GM11168 (cell line): ENCODE data around the gene MIDN.

ENCODE experiments used
- in situ Hi-C: fragments of 300-500 bp; cut with MboI; formaldehyde crosslinking; loops from one replicate; pipeline ENCODE4 v1.12.0; 2022; ENCODE audit warnings: low sequenced_read_pairs; ENCODE audit not compliant: unreplicated experiment

Gene MIDN

DNA sequence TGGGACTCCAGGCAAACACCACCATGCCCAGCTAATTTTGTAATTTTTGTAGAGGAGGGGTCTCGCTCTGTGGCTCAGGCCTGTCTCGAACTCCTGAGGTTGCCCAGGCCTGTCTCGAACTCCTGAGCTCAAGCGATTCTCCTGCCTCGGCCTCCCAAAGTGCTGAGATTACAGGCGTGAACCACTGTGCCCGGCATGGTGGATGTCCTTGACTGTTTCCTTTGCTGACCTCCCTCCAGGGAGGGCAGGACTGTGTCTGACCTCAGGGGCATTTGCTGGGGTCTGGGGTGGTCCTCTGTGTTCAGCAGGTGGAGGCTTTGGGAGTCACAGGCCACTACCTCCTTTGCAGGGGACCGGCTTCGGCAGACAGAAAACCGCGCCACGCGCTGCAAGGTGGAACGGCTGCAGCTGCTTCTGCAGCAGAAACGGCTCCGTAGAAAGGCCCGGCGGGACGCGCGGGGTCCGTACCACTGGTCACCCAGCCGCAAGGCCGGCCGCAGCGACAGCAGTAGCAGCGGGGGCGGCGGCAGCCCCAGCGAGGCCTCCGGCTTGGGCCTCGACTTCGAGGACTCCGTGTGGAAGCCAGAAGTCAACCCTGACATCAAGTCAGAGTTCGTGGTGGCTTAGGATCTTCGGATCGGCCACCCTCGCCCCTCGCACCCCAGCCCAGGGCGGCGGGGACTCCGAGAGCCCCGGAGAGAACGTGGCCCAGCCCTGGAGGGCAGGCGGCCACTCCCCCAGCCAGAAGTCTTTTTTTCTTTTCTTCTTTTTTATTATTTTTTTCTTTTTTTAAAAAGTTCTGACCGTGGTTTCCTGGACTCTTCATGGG is 8.5 kb downstream of the MIDN start:
- in situ Hi-C loops: no loop called here

DNA sequence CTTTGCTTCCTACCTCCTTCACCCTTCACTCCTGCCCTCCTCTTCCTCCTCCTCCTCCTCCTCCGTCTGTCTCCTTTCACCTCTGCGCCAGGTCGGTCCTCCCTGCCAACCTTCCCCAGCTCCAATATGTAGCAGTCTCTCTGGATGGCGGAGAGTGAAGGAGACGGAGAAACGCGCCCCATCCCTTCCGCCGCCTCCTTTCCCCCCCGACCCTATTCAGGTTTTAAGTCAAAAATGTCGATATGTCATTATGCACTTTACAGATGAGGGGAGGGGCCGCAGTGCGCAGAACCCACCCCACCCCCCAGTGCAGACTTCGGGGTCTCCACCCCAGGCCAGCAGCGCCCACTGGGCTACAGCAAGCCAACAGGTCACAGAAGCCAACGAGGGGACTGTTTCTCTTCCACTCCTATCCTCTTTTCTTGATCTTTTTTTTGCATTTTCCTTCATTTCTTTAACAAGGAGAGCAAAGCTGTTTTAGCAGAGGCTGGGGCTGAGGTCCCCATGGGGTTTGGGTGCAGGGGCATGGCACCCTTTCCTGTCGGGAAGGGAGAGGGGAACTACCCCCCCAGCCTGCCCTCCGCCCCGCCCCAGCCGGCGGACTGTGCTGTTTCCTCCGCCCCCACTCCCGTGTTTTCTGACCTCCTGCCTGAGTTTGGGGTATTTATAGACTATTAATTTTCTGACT is 9.2 kb downstream of the MIDN start:
- in situ Hi-C loops: no loop called here

DNA sequence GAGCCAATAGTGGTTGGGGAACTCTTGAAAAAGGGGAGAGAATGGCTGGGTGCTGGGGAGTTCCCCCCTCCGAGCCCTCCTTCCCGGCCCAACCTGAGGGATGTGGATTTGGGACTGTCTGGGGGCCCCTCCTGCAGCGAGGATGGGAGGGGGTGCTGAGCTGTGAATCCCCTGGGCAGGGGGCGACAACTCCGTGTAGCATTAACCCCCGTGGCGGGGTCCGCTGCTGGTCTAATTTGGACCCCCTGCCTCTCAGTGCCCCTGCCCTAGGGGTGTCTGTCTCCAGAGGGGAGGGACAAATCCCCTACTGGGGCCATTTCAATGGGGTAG is 9.7 kb downstream of the MIDN start:
- in situ Hi-C loops: no loop called here

DNA sequence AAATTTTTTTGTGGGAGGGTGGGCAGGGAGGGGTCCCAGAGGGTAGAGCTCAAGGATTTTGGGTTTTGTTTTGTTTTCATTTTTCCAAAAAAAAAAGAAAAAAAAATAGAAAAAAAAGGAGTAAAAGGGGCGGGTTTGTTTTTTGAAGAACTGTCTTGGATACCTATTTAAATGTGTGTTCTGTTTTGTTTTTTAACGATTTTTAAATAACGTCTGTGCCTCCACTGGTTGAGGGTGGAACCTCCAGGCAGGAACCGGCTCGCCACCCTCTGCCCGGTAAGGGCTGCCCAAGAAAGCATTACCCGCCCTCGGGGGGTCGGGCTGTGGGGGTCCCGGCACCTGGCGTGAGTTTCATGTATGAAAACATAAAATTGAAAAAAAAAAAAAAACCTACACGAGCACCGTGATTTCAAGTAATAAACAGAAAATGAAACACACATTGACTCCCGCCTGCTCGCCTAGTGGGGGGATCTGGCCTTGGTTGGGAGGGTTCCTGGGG is 10.4 kb downstream of the MIDN start:
- in situ Hi-C loops: no loop called here

DNA sequence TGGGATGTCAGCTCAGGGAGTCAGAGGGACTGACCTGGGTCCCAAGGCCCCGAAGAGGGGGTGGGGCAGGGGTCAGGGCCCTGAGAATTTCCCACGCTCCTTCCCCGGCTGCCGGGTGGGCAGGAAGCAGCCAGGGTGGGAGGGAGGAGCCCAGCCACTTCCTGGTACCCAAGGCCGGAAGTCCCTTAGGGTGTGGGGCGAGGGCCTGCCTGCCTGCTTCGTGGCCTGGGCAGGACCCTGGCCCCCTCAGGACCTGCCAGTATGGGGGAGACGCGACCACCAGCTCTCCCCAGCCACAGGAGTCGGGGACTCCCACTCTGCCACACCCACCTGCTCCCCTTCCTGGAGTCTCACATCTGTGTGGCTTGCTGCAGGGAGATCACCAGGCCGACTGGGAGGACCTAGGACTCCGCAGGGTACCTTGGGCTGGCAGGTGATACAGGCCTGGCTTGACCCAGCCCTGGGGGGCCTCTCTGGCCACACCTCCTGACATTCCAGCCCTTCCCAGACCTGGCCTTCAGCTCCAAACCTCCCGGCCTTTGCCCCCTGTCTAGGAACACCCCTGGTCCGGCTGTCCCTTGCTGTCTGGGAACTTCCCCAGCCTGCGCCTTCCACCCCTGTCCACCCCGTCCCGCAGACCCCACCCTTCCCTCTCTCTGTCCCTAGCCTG is 11.0 kb downstream of the MIDN start:
- in situ Hi-C loops: no loop called here

DNA sequence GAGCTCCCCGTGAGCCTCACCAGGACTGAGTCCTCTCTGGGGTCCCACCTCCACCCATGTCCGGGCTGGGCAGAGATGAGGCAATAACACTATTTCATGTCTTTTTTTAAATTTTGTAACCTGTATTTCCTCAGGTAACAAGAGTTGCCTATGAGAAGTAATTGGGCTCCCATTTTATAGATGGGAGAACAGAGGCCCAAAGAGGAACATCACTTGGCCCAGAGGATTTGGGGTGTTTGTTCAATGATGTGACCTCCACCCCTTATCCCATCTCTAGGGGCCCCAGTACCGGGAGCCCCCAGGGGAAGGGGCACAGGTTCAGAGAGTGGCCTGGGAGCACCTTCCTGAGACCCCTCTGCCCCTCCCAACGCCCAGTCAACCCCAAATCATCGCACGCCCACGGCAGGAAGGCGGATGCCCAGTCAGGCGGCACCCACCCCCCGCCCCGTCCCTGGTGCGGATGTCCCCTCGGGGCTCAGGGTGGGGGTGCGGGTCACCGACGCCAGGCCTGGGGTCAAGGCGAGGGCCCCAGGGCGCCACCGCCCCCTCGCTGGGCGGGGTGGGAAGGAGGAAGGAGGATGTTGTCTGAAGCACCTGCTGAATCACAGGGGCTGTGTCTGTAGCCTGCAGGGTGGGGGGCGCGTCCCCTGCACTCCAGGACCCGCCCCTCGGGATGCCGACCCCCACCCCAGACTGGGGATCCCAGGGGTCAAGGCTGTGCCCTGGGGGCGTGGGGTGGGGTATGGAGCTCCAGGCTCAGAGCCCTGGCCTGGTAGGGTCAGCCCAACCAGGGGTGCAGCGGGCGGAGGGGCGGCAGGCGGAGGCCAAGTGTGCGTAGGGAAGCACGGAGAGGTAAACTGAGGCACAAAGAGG is 11.7 kb downstream of the MIDN start:
- in situ Hi-C loops: no loop called here

DNA sequence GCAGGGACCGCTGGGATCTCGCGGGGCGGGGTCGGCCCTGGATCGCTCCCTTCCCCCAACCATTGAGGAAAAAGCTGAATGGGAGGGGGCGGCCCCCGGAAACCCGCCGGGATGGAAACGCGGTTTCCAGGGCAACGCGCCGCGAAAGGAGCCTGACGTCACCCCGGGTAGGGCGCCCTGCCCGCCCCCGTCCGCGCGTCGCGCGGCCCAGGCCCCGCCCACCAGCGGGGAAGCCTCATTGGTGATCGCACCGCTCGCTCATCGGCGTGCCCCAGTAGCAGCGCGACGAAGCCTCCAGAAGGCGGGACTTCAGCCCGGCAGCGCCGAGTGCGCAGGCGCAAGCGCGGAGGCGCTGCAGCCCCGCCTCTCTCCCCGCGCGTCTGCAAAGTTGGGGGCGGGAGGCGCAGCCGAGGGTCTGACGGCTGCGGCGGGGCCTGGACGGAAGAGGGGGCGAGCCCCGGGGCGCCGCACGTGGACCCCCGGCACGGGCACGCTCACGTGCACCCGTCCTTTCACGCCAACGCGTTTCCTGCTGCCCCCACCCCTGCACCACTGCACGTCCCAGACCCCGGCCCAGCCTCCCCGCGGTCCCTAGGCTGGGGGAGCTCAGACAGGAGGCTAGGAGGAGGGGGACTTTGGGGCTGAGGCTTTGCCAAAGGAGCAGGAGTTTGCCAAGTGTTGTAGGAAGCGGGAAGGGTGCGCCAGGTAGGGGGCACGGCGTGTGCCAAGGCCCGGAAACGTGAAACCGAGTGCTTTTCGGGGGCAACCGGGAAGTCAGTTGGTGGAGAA is 12.6 kb downstream of the MIDN start:
- in situ Hi-C loops: no loop called here

DNA sequence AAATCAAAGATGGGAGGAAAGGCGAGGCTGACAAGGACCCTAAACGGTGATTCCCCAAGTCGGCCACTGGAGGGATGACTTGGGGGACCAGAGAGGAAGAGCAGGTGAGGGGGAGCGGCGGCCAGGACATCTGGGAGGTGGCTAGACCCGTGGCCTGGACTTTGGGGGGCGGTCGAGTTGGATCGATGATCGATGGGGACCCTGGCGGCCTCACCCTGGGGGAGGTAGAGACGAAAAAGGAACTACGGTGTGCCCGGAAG is 13.1 kb downstream of the MIDN start:
- in situ Hi-C loops: no loop called here

DNA sequence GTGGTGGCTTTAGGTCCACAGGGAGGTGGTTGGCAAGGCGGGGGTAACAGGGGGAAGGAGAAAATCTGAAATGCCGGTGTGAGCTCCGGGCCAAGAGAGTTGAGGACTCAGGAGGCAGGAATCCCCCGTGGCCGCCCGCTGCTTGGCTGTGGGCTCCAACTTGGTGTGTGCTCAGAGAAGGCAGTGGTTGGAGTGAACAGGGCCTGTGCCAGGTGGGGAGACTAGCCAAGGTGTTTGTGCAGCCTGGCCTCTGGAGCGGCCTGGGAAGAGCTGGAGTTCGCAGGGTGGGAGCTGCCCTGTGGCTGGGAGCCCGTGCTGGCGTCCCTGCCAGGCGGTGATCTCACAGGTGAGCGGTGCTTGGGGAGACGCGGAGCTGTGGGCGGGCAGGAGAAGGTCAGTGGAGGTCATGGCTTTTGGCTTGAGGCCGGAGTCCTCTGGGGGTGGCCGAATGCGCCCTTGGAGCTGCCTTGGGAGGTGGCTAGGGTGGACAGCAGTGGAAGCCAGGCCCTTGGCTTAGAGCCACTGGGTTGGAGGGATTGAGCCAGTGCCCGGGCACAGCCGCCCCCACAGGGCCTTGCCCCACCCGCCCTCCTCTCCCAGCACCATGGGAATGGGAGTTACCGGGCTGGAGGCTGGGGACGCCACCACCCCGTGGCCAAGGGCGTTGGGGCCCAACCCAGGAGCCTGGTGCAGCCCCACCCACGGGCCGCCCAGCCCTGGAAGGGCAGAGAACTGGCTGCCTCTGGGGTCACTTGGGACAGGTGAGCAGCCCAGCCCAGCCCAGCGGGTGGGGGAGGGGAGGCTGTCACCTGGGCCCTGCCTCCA is 13.6 kb downstream of the MIDN start:
- in situ Hi-C loops: no loop called here

DNA sequence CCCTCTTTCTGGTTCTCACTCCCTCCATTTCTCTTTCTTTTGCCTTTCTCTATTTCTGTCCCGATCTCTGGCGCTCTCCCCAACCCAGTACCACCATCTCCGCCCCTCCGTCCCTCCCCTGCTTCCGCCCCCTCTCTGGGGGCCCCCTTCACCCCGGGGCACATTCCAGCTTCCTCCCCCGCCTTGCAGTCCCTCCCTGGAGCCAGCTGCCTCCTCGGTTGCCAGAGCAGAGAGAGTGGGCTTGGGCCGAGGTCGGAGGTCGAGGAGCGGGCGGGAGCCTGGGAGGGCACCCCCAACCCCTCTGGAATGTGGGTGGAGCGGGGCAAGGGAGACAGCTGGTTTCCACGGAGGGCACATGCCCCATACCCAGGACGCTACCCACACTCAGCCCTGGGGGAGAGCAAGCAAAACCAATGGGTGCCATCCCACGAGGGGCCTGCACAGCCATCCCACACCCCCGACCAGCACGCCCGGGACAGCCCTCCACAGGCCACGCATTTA is 14.3 kb downstream of the MIDN start:
- in situ Hi-C loops: no loop called here

DNA sequence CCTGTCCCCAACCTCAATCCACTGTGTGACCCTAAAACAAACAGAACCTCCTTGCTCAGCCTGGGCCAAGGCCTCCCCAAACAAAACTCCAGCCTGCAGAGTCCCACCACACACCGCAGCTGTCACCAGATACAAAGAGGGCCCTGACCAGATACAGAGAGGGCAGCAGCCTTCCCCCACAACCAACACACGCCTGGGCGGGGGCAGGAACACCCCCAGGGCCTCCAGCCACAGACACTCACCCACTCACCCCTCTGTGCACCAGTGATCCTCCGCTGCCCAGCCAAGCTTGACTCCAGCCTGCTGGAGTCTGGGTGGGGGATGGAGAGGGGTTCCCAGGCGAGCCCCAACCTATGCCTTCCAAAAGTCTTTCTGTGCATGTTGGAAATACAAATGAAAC is 14.8 kb downstream of the MIDN start:
- in situ Hi-C loops: no loop called here

DNA sequence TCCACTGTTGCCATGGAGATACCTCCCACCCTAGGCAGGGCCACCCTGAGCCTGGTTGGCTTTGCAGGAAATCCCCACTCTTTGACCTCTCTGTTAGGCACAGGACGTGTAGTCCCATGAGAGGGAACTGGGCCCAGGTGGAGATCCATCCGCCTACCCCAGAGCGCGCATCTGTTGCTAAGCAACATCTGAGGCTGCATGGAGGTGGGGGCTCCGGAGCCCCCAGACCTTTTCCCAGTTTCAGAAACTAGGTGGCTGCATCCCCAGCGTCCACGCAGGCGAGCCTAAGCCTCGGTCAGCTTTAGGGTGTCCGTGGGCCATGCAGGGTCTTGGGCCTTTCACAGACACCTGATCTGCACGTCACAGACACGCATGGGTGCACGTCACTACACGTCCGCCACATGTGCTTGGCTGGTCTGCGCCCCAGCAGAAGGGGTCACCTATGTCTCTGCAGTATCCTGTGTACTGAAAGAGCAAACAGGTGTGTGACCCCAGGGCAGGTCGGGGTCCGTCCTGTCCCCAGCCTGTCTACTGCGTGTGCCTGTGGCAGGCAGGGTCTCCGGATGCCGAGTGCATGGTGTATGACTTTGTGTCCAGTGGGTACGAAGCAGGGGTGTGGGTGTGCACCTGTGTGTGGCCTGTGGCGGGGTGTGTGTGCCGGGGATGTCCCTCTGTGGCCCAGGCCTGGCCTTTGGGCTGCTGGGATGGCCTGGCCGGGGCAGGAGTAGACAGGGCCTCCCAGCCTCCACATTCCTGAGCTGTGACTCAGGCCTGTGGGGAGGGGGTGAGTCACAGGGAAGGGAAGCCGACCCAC is 16.6 kb downstream of the MIDN start:
- in situ Hi-C loops: no loop called here

DNA sequence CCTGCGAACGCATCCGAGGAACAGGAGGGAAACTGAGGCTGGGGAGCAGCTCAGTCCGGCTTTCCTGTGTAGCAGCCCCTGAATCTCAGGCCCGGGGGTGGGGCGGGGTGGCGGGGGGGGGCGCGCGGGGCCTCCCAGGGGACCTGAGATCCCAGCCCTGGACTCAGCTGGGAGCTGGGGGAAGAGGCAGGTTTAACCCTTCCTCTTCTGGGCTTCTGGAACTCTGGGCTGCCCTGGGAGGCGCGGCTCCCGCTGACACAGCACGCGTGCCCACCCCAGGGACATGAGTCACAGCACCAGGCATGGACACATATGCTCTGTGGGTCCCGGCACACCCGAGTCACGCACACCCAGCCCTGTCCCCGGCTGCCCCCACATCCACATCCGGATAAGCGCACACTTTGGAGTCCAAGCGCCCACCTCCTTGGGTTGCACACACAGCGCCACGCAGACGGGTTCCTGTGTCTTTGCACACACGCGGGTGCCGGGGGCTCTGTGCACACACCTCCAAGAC is 17.3 kb downstream of the MIDN start:
- in situ Hi-C loops: no loop called here

DNA sequence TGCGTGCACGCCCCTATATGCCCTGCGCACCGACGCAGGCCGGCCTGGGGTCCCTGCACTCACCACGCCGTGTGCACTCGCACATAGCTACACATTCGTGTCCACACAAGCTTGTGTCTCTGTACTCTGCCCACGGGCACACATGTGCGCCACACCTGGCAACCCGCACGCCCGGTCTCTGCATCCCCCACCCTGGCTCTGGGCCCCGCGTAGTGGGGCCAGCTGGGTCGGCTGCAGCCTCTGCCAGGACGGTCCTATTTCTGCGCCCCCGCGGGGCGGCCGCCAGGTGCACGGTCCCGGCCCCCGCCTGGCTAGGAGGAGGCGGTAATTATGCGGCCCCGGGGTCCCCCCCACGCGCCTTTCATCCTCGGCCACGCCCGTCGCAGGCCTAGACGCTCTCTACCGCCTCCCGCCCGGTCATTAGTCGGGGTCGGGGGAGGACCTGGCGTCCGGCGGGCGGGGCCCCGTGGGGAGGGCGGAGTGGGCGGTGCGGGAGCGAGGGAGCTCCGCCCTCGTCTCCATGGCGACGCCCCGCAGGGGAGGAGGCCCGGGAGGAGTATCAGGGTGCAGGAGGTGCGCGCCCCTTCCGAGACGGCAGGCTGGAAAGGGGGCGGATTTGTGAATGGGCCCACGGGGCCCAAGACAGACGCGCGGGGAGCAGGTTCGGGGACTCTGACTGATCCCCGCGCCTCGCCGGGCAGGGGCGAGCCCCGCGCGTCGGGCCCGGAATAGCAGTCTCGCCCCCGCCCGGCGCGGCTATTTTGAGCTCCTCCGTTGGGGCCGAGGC is 17.9 kb downstream of the MIDN start:
- in situ Hi-C loops: no loop called here

DNA sequence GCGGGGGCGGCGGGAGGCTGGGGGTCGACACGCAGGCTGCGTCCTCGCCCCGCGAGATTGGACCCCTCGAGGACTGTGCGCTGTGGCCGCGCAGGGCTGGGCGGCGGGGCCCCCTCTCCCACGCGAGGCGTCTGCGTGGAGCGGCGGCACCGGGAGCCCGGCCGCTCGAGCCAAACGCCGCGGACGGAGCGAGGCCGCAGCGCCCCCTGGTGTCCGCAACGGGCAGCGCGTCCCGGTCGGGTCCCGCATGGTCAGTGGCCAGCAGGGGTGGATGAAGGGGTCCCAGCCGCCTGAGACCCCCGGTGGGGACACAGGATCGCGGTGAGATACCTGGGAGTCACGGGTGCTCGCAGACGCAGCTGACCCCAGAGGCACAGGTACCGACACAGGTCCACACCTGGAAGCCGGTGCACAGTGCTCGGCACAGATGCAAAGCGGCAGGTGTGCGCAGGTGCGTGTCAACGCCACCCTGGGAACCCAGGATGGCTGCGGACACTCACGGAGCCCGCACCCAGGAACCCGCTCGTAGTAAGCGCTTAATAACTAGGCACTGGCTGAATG is 18.6 kb downstream of the MIDN start:
- in situ Hi-C loops: no loop called here

DNA sequence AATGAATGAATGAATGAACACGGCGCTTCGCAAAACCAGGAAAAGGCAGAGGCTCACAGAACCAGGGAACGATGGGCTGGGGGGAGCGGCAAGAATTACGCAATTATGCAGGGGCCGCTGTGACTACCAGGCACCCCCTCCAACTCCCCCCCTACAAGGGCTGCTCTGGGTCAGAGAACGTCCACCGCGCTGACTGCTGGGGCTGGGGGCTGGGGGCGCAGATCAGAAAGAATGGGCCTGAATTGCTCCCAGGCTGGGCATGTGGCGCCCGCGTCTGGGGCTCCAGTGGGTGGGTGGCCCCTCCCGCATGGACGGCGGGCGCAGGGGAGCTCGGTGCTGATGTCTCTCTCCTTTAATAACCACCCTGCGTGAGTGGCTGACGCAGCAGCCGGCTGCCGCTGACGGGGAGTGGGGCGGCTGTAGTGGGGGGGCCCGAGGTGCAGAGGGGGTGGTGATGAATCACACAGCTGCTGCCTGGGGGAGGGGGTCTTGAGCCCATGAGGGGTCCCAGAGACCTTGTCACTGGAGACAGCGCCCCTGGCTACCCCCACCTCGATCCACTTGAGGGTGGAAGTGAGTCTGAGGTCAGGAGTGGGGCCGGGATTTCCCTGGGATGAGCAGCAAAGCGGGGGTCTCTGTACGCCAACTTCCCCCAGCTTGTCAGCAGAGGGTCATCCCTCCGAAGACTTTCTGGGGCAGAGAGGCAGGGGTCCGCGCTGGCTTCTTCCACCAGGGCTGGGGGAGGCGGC is 19.3 kb downstream of the MIDN start:
- in situ Hi-C loops: no loop called here
